Activated naive CD4-positive, alpha-beta T cell treated with anti-CD3 and anti-CD28 coated beads, Interleukin-2, amount 50 U/mL, for 16 hours (primary cell): Measurements from ENCODE around the gene KIF1A.

Experiments used
- DNase-seq: peaks from one replicate; pipeline ENCODE4 v3.0.0-alpha.2; 2020

Gene KIF1A

GRCh38 chr2:240762971-240763370, 57.0 kb downstream of the KIF1A start:
- no peak for DNase-seq

- DNase-seq: no peak
Measured at GRCh38 chr2:240762249-240762648, 57.8 kb downstream of the KIF1A start.

- no peak for DNase-seq
Measured at GRCh38 chr2:240760576-240761246, 59.3 kb downstream of the KIF1A start.

- DNase-seq: no peak
Measured at GRCh38 chr2:240760121-240760520, 59.9 kb downstream of the KIF1A start.

GRCh38 chr2:240759459-240759858, 60.6 kb downstream of the KIF1A start:
- DNase-seq: no peak

- DNase-seq: no peak
Measured at GRCh38 chr2:240757086-240757614, 62.9 kb downstream of the KIF1A start.

- DNase-seq: no peak
Measured at GRCh38 chr2:240752209-240752608, 67.8 kb downstream of the KIF1A start.

GRCh38 chr2:240750409-240750808, 69.6 kb downstream of the KIF1A start:
- DNase-seq: no peak

- no peak for DNase-seq
Measured at GRCh38 chr2:240749516-240749915, 70.5 kb downstream of the KIF1A start.

GRCh38 chr2:240747256-240747655, 72.8 kb downstream of the KIF1A start:
- no peak for DNase-seq

GRCh38 chr2:240746671-240747070, 73.3 kb downstream of the KIF1A start:
- DNase-seq: no peak

- no peak for DNase-seq
Measured at GRCh38 chr2:240745962-240746361, 74.1 kb downstream of the KIF1A start.

GRCh38 chr2:240745456-240745855, 74.6 kb downstream of the KIF1A start:
- no peak for DNase-seq

- DNase-seq: no peak
Measured at GRCh38 chr2:240742602-240743095, 77.4 kb downstream of the KIF1A start.

- DNase-seq: no peak
Measured at GRCh38 chr2:240741091-240741490, 78.9 kb downstream of the KIF1A start.

GRCh38 chr2:240739797-240740196, 80.2 kb downstream of the KIF1A start:
- DNase-seq: no peak

GRCh38 chr2:240737958-240738357, 82.1 kb downstream of the KIF1A start:
- no peak for DNase-seq

GRCh38 chr2:240737512-240737911, 82.5 kb downstream of the KIF1A start:
- DNase-seq: no peak

- DNase-seq: no peak
Measured at GRCh38 chr2:240736281-240737250, 83.5 kb downstream of the KIF1A start.

- no peak for DNase-seq
Measured at GRCh38 chr2:240735476-240735875, 84.5 kb downstream of the KIF1A start.

GRCh38 chr2:240734756-240735155, 85.3 kb downstream of the KIF1A start:
- DNase-seq: no peak

- DNase-seq: no peak
Measured at GRCh38 chr2:240733803-240734495, 86.1 kb downstream of the KIF1A start.
